SK-N-SH (cell line): ENCODE results near the gene DNAH1. TPM values are rescaled to one million over a fixed set of nuclear protein-coding genes. Genes with fewer than 3 reads are reported as not detected.

Source experiments
- CTCF ChIA-PET: fragments of 300-600, 350-600 bp; formaldehyde crosslinking; extraction: SDS; loops from one replicate; lab custom pipeline; 2021; lab: Yijun Ruan, JAX
- POLR2A ChIA-PET: fragments of 350-600 bp; sonication (Branson Sonifier 250); formaldehyde crosslinking; extraction: SDS; loops from one replicate; lab custom pipeline; 2020; ENCODE audit warnings: antibody characterized with exemption, inconsistent platforms; lab: Yijun Ruan, JAX
- DNase-seq: peaks from one replicate; pipeline ENCODE4 v3.0.0; 2012
- H2AFZ ChIP-seq: fragments of 200-600 bp; sonication (generic); 2 replicates; pipeline ENCODE4 v1.8.1; 2016; ENCODE audit warnings: antibody characterized with exemption, mild to moderate bottlenecking, low read depth
- H3F3A ChIP-seq: fragments of 200-600 bp; sonication (generic); replicated peaks from 2 replicates; pipeline ENCODE3; 2016; ENCODE audit warnings: antibody characterized with exemption, mild to moderate bottlenecking; ENCODE audit not compliant: insufficient read depth
- H3K27ac ChIP-seq, 2 experiments: fragments of 200-500 bp in 1 of 2; fragments of 200-600 bp in 1 of 2; sonication (Bioruptor generic) in 1 of 2; sonication (generic), shearing (Covaris generic) in 1 of 2; 2 replicates each; pipeline versions ENCODE4 v1.5.1 to v1.6.1; 2014 to 2016; ENCODE audit warnings: low read depth in 2 of 2, inconsistent platforms in 1 of 2, low read length in 1 of 2, mild to moderate bottlenecking in 1 of 2, mixed read lengths in 1 of 2
- H3K27me3 ChIP-seq: fragments of 200-600 bp; sonication (generic), shearing (Covaris generic); 2 replicates; pipeline ENCODE4 v1.6.1; 2016; ENCODE audit warnings: mixed run types; ENCODE audit not compliant: insufficient read depth
- H3K36me3 ChIP-seq, 2 experiments: fragments of 200-500 bp in 1 of 2; fragments of 200-600 bp in 1 of 2; sonication (Bioruptor generic) in 1 of 2; sonication (generic) in 1 of 2; replicated peaks in 1 of 2; 2 replicates each; pipeline versions ENCODE3 to v1.5.1; 2014 to 2016; ENCODE audit warnings: low read length in 1 of 2, mild to moderate bottlenecking in 1 of 2; ENCODE audit not compliant: insufficient read depth in 2 of 2, control insufficient read depth in 1 of 2
- H3K4me1 ChIP-seq, 2 experiments: fragments of 200-500 bp in 1 of 2; fragments of 200-600 bp in 1 of 2; sonication (Bioruptor generic) in 1 of 2; sonication (generic), shearing (Covaris generic) in 1 of 2; 2 replicates each; pipeline versions ENCODE4 v1.5.1 to v1.6.1; 2014 to 2016; ENCODE audit warnings: low read depth in 1 of 2, low read length in 1 of 2, mixed run types in 1 of 2; ENCODE audit not compliant: insufficient read depth in 2 of 2, control insufficient read depth in 1 of 2
- H3K4me2 ChIP-seq: fragments of 200-600 bp; sonication (generic), shearing (Covaris generic); 2 replicates; pipeline ENCODE4 v1.6.1; 2017; ENCODE audit warnings: mixed run types
- H3K4me3 ChIP-seq, 2 experiments: fragments of 200-500 bp in 1 of 2; fragments of 200-600 bp in 1 of 2; sonication (Bioruptor generic) in 1 of 2; sonication (generic), shearing (Covaris generic) in 1 of 2; 2 replicates each; pipeline versions ENCODE4 v1.5.1 to v1.8.1; 2014 to 2016; ENCODE audit warnings: low read depth in 2 of 2, inconsistent platforms in 1 of 2, low read length in 1 of 2, mild to moderate bottlenecking in 1 of 2, mixed read lengths in 1 of 2, moderate library complexity in 1 of 2
- H3K79me2 ChIP-seq: fragments of 200-600 bp; sonication (generic); 2 replicates; pipeline ENCODE4 v1.8.1; 2017; ENCODE audit warnings: mild to moderate bottlenecking; ENCODE audit not compliant: insufficient read depth
- H3K9ac ChIP-seq: fragments of 200-600 bp; sonication (generic); 2 replicates; pipeline ENCODE4 v1.6.1; 2017; ENCODE audit warnings: mixed run types
- H3K9me2 ChIP-seq: fragments of 200-600 bp; sonication (generic); 2 replicates; pipeline ENCODE4 v1.6.1; 2017; ENCODE audit warnings: mixed run types
- H3K9me3 ChIP-seq: fragments of 200-600 bp; sonication (generic); 2 replicates; pipeline ENCODE4 v1.6.1; 2017; ENCODE audit warnings: mixed run types, mild to moderate bottlenecking, moderate library complexity
- H4K20me1 ChIP-seq: fragments of 200-600 bp; sonication (generic); 2 replicates; pipeline ENCODE4 v1.6.1; 2017; ENCODE audit warnings: mild to moderate bottlenecking, mixed run types; ENCODE audit not compliant: insufficient read depth
- ELF1 ChIP-seq: IDR thresholded peaks from 2 replicates; pipeline ENCODE4 v1.4.0; 2012
- FOXJ3 ChIP-seq: sonication (generic); formaldehyde crosslinking; IDR thresholded peaks from 2 replicates; pipeline ENCODE4 v1.5.1; 2020; ENCODE audit warnings: mild to moderate bottlenecking, missing genetic modification reagents
- JUND ChIP-seq: IDR thresholded peaks from 2 replicates; pipeline ENCODE4 v1.4.0; 2012
- RAD21 ChIP-seq: IDR thresholded peaks from 2 replicates; pipeline ENCODE4 v1.6.1; 2012; ENCODE audit warnings: mild to moderate bottlenecking, low read length
- RXRA ChIP-seq: IDR thresholded peaks from 2 replicates; pipeline ENCODE4 v1.4.0; 2012; ENCODE audit warnings: low read depth, mild to moderate bottlenecking, borderline replicate concordance
- WGBS: methylation state at CpG from one replicate; pipeline ENCODE4 v1.1.6; 2017; ENCODE audit warnings: low lambda C conversion rate; 5-methylcytosine and 5-hydroxymethylcytosine counted together
- polyA plus RNA-seq, 3 experiments: library from polyadenylated mRNA; depleted of rRNA; stranded (reverse); fragments of >200 nt; gene quantifications; 2 replicates each; pipeline ENCODE4 v1.2.3, GENCODE V29; 2012
- TF ChIP-seq, protein P1 (sequence below): IDR thresholded peaks from 2 replicates; pipeline ENCODE4 v1.6.1; 2012; ENCODE audit warnings: mild to moderate bottlenecking, low read depth, low read length, moderate library complexity

The DNAH1 gene
- polyA plus RNA-seq, 1 of the 3 experiments (the other 2 are of a cell fraction) = 5.1 TPM

DNA sequence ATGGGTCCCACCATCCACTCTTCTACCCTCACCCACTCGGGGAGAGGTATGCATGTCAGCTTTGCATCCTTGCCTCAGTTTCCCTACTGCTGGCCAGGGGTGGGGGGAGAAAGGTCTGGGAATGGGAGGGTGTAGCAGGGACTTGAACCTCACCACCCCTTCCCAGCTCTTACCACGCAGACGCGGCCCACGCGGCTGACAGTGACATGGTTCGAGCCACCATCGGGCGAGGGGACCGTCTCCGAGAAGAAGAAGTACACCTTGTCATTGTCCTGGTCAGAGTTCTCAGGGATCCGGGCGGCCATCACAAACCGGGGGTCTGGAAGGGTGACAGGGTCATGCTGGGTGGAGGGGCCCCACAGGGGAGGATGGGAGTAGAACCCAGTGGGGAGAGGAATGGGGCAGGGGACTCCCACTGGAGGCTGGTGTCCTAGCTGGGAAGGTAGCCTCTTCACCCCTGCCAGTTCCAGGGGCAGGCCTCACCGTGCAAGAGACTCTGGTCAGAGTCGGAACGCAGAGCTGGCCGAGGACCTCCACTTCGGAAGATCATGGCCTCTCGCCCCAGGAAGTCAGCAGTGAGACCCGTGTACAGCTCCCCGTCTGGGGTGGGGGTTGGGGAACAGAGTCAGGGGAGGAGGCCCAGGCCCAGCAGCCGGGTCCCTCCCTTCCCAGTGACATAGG is 125.1 kb downstream of the DNAH1 start:
- Histone ChIP-seq H3K4me1 (peaks cover 0 to 3% of the 10 kb centered on the region in 2 experiments; a peak in 1 of 4 replicates), H3K79me2 (no peaks in the 10 kb centered on the region), H3K27me3 (no peaks in the 10 kb centered on the region), H3K36me3 (no peaks in the 10 kb centered on the region), H3K4me2 (no peak overlapping the region), H3K27ac (no peak overlapping the region), H2AFZ (no peak overlapping the region), H3K9me3 (no peaks in the 10 kb centered on the region), H3F3A (no peaks in the 10 kb centered on the region), H3K4me3 (no peak overlapping the region), H3K9me2 (no peaks in the 10 kb centered on the region), H3K9ac (no peak overlapping the region)
- ChIA-PET CTCF (interaction anchor here (1.0 to 16.5 kb wide), 3 partner anchors 16 to 221 kb away, joined by 3 to 578 read pairs (median 3); no protein-coding TSS in a partner anchor), POLR2A (no interaction called here)
- TF ChIP-seq RXRA = no peak
- TF ChIP-seq, all 33 proteins: peak for 0
- no peaks in the 10 kb centered on the region for H4K20me1 ChIP-seq
- 91% methylated on average over 13 of the region's 23 CpGs for WGBS
- DNase-seq = peak; percentile 20

DNA sequence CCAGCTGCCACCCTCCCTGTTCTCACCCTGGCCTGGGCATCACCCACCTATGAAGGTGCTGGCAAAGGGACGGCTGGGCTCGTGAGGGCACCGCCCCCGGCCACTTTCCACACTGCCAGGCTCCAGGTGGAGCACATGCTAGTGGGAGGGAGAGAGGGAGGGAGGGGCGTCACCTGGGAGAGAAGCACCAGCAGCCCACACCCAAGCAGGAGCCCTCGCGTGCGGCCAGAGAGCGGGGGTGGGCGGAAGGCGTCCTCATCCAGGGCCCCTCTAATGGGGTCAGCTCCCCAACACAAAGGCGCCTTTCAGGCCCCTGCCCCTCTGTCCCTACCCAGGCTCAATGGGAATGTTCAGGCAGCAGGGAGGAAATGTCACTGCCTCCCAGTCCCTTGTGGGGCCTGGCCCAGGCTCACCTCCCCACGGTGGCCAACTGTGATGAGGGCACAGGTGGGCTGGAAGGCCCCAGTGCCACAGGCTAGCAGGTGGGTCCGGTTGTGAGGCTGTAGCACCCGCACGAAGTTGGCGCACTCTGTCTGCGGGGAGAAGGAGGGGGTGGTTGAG is 125.7 kb downstream of the DNAH1 start:
- DNase-seq = no peak
- Histone ChIP-seq H3K9ac (no peak overlapping the region), H4K20me1 (no peaks in the 10 kb centered on the region), H3K27me3 (no peaks in the 10 kb centered on the region), H3K4me1 (peaks cover 0 to 3% of the 10 kb centered on the region in 2 experiments; a peak in 1 of 4 replicates), H2AFZ (no peak overlapping the region), H3F3A (no peaks in the 10 kb centered on the region), H3K4me2 (no peak overlapping the region), H3K36me3 (no peaks in the 10 kb centered on the region), H3K27ac (no peak overlapping the region), H3K4me3 (no peak overlapping the region), H3K9me2 (no peaks in the 10 kb centered on the region), H3K79me2 (no peaks in the 10 kb centered on the region), H3K9me3 (no peaks in the 10 kb centered on the region)
- CTCF ChIA-PET = interaction anchor here (1.0 to 16.5 kb wide), 4 partner anchors 10 to 221 kb away, joined by 3 to 578 read pairs (median 4); no protein-coding TSS in a partner anchor
- TF ChIP-seq FOXJ3 (no peak), JUND (no peak), RAD21 (no peak), ELF1 (no peak)
- TF ChIP-seq, protein P1, sequence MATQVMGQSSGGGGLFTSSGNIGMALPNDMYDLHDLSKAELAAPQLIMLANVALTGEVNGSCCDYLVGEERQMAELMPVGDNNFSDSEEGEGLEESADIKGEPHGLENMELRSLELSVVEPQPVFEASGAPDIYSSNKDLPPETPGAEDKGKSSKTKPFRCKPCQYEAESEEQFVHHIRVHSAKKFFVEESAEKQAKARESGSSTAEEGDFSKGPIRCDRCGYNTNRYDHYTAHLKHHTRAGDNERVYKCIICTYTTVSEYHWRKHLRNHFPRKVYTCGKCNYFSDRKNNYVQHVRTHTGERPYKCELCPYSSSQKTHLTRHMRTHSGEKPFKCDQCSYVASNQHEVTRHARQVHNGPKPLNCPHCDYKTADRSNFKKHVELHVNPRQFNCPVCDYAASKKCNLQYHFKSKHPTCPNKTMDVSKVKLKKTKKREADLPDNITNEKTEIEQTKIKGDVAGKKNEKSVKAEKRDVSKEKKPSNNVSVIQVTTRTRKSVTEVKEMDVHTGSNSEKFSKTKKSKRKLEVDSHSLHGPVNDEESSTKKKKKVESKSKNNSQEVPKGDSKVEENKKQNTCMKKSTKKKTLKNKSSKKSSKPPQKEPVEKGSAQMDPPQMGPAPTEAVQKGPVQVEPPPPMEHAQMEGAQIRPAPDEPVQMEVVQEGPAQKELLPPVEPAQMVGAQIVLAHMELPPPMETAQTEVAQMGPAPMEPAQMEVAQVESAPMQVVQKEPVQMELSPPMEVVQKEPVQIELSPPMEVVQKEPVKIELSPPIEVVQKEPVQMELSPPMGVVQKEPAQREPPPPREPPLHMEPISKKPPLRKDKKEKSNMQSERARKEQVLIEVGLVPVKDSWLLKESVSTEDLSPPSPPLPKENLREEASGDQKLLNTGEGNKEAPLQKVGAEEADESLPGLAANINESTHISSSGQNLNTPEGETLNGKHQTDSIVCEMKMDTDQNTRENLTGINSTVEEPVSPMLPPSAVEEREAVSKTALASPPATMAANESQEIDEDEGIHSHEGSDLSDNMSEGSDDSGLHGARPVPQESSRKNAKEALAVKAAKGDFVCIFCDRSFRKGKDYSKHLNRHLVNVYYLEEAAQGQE = no peak
- WGBS = 90% methylated on average over 15 of the region's 18 CpGs
- POLR2A ChIA-PET = no interaction called here
